ENCODE results near the gene POLR2L.

The POLR2L gene

DNA sequence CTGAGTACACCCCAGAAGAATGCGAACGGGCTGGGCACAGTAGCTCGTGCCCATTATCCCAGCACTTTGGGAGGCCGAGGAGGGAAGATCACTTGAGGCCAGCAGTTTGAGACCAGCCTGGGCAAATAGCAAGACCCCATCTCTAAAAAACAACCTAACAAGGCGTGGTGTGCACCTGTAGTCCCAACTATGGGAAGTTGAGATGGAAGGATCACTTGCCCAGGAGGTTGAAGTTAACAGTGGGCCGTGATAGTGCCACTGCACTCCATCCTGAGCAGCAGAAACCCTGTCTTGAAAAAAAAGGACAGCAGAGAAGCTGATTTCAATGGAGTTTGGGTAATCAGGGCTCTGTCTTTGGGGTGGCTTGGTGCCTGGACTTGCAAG is 29.3 kb downstream of the POLR2L start:
- DNase-seq (ENCODE audit: low read depth in 2 of 3, low spot score in 1 of 3), result no peak

DNA sequence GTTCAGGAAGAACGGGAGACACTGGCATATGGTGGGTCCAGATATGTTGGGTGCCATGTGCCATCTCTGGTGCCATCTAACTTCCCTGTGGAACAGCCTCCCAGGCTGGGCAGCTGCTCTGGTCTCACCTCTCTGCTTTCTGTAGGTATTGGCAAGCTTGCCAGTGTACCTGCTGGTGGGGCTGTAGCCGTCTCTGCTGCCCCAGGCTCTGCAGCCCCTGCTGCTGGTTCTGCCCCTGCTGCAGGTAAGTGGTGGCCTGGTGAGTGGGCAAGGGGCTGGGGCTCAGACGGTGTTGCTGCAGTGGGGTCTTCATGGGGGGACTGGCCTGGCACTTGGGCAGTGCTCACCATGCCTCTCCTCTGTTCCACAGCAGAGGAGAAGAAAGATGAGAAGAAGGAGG is 29.9 kb downstream of the POLR2L start:
- no peak for DNase-seq (ENCODE audit: low read depth in 2 of 3, low spot score in 1 of 3)

DNA sequence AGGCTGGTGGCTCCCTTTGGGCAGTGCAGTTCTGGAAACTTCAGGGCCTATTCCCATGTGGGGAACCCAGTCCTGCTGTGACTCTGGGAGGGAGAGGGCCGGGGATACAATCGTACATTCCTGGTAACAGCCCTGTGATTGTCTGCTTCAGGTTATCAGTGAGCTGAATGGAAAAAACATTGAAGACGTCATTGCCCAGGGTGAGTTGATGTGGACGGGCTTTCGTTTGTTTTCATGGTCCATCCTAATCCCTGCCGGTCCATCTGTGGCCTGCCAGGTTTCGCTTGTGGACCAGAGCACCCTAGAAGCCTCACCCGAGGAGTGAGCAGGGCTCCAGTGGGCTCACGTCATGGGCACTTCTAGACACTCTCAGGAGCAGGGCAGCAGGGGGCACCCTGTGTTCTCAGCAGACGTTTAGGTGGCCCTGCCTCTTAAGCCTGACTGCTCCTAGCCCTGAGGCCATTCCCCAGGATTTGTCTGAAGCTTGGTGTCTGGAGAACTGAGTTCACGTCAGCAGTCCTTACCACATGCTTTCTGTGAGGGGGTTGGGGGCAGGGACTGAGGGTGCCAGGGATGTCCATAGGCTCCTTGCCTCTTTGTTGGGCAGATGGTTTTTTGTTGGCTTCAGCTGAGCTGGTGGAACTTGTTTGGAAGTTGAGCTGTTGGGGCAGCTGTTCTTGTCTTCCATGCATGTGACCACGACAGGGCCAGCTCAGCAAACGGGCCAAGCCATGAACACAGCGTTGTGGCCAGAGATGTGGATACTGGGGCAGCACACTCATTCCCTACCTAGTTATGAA is 30.7 kb downstream of the POLR2L start:
- no peak for DNase-seq (ENCODE audit: low read depth in 2 of 3, low spot score in 1 of 3)

DNA sequence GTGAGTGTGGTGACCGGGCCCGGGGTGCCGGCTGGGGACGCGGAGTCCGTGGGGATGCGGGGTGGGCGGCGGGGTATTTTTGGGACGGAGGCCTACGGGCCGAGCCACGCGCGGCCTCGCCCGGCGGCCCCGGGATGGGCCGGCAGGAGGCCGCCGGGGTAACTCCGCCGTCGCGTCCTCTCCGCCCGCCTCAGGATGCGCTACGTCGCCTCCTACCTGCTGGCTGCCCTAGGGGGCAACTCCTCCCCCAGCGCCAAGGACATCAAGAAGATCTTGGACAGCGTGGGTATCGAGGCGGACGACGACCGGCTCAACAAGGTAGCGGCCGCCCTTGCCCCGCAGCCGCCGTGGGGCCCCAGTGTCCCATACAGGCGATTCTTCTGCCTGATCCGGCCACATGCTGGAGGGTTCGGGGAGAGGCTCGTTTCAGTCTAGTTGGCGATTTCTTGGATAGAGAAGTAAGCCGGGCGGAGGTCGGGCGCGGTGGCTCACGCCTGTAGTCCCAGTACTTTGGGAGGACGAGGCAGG is 32.2 kb downstream of the POLR2L start:
- DNase-seq (ENCODE audit: low read depth in 2 of 3, low spot score in 1 of 3), result no peak

DNA sequence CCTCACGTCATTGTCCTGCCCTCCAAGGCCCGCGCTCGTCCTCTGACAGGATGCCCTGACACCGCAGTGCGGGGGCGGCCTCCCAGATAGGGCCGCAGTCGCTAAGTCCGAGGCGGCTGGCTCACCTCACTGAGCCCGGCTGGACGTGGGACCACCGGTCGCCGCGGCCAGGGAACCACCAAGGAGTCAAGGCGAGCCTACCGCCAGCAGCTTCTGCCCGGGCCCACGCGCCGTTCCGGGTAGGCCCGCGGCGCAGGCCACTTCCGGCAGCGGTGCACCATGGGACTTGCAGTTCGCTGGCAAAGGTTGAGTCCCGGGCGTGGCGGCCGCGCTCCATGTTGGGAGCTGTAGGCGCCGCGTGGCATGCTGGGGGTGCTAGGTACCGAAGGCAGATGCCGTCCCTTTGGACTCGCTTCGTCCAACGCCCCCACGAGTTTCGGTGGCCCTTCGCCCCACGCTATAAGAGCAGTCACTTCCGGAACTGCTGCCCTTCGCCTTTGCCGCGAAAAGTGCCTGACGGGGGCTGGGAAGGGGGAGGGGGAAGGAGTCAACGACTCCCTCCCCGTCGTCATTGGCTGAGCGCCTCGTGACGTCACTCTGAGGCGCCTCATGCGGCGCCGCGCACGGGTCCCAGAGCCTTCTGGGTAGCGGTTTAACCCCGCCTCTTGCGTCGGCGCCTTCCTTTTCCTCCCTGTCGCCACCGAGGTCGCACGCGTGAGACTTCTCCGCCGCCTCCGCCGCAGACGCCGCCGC is 32.9 kb downstream of the POLR2L start, which contains the start of gene RPLP2:
RPLP2 (plus strand) TSS at position 681 of the 753 bp plus-strand sequence. CDS start 268 bp downstream, outside the sequence.
- DNase-seq (ENCODE audit: low read depth in 2 of 3, low spot score in 1 of 3), result peak; percentile 96 to 98 (median 97)

DNA sequence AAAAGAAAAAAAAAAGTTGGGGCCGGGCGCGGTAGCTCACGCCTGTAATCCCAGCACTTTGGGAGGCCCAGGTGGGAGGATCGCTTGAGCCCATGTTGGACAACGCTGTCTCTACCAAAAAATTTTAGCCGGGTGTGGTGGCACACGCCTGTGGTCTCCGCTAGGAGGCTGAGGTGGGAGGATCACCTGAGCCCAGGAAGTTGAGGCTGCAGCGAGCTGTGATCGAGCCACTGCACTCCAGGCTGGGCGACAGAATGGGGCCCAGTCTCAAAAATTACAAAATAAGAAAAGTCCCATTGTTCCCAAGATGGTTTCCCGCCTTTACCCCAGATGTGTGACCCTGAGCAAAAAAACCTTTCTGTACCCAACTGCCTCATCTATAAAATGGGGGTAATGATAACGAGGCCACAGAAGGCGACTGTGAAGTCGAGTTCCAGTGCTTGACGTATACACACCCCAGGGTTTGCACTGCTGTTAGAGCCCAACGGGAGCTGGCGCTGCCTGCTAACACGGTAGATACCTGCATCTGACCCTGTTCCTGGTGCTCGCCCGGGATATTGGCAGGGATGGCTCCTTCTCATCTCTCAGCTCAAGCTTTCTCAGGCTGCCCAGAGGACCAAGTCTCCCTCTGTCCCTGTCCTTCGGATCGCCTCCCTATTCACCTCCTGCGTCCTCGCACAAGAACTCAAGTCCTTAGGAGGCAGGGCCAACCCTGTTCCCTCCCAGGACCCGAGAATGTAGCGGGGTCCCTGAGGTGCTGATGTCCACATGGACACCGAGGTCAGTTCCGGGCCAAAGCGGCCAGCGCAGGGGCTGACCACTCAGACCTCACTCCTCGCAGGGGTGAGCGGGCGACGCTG is 33.7 kb downstream of the POLR2L start:
- no peak for DNase-seq (ENCODE audit: low read depth in 2 of 3, low spot score in 1 of 3)

DNA sequence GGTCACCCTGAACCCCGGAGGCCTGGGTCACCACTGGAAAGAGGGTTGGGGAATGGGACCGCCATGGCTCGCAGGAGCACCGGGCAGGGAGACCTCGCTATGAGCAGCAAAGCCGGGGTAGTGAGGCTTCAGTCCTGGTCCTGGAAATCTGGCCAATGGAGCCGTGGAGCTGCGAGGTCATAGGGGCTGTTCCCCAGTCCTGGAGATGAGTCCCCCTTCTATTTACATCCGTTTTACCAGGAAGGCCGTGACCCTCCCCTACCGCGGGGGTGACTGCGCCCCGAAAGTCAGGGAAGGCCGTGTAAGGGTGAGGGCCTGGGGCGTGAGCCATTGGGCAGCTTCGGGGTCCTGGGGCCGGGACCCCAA is 37.7 kb downstream of the POLR2L start:
- DNase-seq (ENCODE audit: low read depth in 2 of 3, low spot score in 1 of 3), result no peak

DNA sequence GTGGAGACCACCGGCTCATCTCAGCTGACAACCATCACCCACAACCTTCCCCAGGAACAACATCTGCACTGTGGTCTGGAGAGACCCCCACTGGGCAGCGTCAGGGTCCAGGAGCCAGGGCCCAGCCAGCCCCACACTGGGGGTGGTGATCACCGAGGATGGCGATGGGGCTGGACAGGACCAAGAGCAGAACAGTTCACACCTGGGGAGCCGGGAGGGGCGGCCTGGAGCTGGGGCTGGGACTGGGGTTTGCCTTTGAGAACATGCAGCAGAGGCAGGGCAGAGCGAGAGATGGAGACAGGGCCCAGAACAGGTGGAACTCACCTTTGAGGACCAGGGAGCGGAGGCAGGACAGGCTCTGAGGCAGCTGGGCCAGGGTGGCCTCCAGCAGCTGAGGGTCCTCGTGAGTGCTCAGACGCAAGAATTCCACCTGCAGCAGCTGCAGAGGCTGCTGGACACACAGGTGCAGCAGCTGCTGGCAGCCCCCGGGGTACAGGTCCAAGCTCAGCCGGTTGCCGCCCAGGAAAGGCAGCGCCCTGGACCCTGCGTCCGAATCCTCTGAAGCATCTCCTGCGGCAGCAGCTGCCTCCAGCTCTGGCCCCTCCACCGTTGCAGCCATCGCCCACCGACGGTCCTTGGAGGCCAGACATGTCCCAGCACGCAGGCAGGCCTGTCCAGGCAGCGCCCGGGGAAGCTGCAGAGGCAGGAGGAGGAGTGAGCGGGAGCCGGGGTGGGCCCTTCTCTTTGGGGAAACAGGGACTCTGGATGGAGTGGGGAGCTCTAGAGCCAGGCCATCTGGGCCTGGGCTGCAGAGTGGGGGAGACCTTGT is 38.3 kb downstream of the POLR2L start:
- DNase-seq (ENCODE audit: low read depth in 2 of 3, low spot score in 1 of 3), result no peak

DNA sequence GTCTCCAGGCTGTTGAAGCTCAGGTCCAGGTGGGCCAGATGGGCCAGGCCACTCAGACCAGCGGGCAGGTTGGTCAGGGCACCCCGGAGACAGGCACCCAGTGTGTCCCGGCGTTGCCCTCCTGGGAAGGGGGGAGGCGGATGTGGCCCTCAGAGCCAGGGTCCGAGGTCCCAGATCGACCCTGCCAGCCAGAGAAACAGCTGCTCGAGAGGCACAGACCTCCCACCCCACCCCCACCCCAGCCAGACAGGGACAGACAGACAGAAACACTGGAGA is 38.9 kb downstream of the POLR2L start:
- DNase-seq (ENCODE audit: low read depth in 2 of 3, low spot score in 1 of 3), result no peak

DNA sequence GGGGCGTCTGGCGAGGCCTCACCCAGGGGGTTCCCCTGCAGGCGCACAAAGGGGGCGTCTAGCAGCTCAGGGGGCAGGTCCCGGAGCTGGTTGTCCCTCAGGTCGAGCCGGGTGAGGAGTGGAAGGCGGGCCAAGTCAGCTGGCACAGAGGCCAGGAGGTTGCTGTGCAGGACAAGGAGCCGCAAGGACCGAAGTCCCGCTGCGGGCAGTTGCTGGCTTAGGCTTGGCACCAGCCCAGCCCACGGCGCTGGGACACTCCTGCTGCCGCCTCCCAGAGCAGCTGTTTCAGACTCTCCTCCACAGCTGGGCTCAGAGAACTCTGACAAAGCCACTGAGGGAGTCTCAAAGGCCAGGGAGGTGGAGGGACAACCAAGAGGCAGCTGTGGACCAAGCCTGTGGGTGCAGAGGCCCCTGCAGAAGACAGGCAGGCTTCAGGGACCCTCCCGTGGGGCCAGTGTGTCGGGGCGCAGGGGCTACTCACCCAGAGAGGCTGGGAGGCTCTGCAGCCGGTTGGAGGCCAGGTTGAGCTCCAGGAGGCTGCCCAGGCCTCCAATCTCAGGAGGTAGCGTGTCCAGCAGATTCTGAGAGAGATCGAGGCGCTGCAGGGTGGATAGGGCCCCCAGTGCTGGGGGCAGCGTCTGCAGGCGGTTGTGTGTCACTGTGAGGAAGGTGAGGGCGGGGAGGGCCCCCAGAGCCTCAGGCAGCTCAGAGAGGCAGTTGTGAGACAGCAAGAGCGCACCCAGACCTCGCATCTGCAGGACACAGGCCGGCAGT is 39.4 kb downstream of the POLR2L start:
- no peak for DNase-seq (ENCODE audit: low read depth in 2 of 3, low spot score in 1 of 3)

DNA sequence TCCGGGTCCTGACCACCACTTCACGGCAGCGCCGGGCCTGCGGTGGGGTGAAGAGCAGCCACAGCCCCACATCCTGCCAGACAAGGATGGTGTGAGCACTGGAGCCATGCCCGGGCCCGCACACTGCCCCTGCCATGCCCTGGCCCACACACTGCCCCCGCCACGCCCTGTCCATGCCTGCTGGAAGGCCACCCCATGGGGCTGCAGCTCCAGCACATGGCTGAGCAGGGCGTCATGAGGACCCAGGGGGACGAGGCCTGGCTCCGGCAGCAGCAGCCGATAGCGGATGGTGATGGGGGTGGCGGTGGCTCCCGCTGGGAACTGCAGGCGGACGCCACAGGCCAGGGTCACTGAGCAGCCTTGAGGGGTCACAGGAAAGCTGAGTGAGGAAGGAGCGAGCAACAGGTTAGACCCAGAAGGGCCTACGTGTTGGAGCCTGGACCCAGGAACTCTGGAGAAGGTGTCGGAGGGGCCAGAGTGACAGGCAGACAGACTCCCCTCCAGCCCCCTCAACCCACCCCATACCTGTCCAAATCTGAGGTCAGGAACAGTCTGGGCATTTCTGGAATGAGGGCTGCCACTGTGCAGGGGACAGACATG is 40.2 kb downstream of the POLR2L start:
- DNase-seq (ENCODE audit: low read depth in 2 of 3, low spot score in 1 of 3), result no peak

DNA sequence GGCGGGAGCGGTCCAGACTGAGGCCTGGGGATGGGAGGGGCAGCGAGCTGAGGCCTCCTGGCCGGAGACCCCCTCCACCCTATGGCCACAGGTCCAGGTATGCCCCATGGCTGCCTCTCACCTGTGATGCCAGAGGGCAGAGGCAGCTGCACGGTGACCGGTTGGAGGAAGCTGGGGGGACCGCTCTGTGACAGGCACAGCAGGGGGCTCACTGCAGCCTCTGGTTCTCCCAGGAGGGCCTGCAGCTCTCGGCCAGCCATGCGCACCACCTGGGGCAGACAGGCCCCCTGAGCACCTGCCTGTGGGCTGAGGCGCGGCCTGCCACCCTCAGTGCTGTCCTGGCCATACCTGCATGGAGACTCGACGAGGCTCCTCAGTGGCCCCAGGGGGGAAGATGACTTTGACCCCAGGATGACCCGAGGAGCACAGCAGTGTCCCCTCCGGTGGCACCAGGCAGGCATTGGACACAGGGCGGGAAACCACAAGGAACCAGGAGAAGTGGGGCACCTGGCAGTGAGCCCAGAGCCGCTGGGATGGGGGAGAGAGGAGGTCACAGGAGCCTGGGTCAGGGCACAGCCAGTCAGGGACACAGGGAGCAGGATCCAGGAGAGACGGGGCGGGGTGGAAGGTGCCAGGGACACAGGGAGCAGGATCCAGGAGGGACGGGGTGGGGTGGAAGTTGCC is 41.1 kb downstream of the POLR2L start:
- DNase-seq (ENCODE audit: low read depth in 2 of 3, low spot score in 1 of 3), result no peak

DNA sequence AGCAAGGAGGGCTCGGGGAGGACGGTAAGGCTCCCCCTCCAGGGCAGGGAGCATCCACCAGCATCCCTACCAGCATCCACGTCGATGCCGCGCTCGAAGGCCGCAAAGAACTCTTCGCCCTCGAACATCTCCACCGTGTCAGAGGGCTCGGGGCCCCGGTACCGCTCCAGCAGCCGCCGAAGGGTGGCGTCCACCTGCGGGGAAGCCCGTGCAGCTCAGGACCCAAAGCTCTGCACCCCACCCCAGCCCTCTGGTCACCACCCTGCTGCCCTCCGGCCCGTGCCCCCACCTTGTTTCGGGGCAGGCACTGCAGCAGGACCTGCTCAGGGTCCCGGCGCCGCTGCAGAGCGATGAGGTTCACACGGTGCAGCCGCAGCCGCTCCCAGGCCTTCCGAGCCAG is 41.9 kb downstream of the POLR2L start:
- no peak for DNase-seq (ENCODE audit: low read depth in 2 of 3, low spot score in 1 of 3)

DNA sequence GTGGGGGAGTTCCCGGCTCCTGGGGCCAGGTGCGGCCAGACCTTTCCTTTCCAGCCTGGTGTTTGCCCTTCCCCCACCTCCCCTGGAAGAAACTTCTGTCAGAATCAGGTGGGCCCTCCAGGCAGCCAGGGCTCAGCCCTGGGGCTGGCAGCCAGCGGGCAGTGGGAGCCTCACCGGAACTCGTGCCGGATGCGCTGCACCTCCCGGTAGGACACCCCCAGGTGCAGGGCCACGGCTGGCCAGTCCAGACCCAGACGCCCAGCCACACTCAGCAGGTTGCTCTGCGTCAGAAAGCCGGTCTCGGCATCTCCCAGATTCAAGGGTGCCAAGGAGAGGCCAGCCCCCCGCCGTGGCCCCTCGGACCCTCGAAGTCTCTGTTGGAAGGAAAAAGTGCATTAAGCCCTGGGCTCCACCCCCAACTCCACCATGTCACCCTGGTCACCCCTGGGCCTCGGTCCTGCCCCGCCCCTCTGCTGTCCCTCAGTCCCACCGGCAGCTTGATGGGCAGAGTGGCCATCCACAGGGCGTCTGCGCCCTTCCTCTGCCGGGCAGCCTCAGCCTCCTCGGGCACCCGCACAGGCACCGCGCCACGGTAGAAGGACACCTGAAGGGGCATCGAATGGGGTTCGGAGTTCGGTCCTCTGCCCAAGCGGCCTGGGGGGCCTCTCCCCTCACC is 42.5 kb downstream of the POLR2L start:
- DNase-seq (ENCODE audit: low read depth in 2 of 3, low spot score in 1 of 3), result no peak

DNA sequence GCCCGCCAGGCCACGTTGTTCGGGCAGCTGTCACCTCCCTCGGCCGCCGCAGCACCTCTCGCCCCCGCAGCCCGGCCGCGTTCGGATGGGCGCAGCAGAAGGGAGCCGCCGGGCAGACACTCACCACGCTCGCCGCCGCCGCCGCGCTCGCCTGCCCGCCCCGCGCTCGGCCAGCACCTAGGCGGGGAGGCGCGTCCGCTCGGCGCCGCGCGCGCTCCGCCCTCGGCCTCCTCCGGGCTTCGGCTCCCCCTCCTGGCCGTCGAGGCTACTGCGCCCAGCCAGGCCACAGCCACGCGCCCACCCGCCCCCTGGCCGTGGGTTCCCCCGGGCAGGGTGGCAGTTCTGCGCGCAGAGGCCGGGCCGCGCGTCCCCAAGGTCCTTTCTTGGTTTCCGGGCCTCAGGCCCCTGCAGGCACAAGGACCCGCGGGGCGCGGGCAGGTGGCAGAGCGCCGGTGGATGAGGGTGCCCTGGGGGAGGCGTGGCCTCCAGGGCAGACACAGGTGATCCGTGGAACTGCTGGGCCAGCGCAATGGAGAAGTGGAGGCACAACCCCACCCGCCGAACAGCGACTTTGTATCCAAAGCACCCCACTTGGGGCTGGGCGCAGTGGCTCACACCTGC is 44.1 kb downstream of the POLR2L start, which contains the start of gene SLC25A22:
SLC25A22 (minus strand) TSS at position 189 of the 621 bp plus-strand sequence. CDS start 3,275 bp downstream, outside the sequence.
- peak; percentile 65 to 84 (median 82) for DNase-seq (ENCODE audit: low read depth in 2 of 3, low spot score in 1 of 3)

DNA sequence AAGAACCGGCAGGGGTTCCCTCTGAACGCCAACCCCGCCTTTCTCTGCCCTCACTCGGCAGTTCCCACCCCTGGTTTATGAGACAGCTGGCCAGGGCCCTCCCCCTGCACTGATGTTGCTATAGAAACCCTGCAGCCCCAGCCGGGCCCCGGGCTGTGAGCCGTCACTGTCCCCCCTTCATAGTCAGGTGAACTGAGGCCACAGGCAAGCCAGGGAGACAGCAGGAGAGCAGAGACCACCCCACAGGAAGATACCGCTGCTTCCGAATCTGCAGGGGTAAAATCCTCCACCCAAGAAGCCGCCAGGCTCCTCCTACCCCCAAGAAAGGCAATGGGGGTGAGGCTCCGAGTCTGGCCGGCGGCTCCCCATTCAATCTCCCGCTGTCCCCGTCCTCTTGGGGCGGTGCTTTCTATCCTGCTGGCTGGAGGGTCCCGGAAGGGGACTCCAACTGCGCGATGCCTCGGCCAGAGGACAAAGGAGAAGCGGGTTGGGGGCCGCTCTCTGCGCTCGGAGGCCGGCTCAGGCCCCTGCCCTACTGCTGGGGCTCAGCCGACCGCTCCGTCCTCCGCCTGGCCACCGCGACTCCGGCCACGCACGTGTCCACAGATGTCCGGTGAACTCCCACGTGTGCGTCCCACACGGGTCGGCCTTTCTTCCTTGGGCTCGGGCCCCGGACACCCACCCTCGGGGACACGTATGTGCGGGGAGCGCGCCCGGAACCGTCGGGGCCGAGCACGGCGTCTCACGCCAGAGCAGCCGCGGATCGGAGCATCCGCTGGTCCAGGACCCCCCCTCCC is 44.8 kb downstream of the POLR2L start:
- peak; percentile 56 to 73 (median 59) for DNase-seq (ENCODE audit: low read depth in 2 of 3, low spot score in 1 of 3)

All from stimulated activated CD4-positive, alpha-beta T cell treated with anti-CD3 and anti-CD28 coated beads, Interleukin-12 subunit alpha, Interleukin-12 subunit beta, amount 100 ng/mL, for 48 hours (primary cell).